GM12892 (cell line): ENCODE data around the gene FBXO24.

Experiments
- POLR2A ChIP-seq: IDR thresholded peaks from 2 replicates; pipeline ENCODE4 v1.6.1; 2011; ENCODE audit warnings: low read depth, low read length, control low read depth
- POLR2AphosphoS5 ChIP-seq: IDR thresholded peaks from 2 replicates; pipeline ENCODE4 v1.6.1; 2011; ENCODE audit warnings: low read depth, low read length, control low read depth
- TAF1 ChIP-seq: IDR thresholded peaks from 2 replicates; pipeline ENCODE4 v1.6.1; 2011; ENCODE audit warnings: low read depth, mild to moderate bottlenecking, control low read depth, low read length, borderline replicate concordance

DNA sequence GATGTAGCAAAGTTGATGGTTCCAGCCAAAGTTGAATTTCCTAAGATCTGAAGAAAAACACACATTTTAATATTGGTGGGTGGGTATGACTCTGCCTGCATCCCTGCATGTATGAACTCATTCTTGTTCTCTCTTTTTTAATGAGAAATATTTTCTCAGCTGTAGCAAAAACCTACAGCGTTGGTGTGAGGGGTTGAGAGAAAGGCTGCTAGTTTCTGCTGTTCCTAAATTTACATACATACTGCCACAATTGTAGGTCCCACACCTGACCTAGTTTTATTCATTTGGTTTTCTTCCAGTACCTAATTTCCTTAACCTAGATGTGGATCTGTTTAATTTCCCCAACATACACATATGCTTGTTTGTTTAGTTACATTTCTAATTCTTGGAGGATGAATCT lies 42.5 kb upstream of the FBXO24 start:
- TF ChIP-seq POLR2A: no peak
- TF ChIP-seq TAF1: no peak
- TF ChIP-seq POLR2AphosphoS5: no peak
